ENCODE results near the gene AOPEP.

The AOPEP gene

DNA sequence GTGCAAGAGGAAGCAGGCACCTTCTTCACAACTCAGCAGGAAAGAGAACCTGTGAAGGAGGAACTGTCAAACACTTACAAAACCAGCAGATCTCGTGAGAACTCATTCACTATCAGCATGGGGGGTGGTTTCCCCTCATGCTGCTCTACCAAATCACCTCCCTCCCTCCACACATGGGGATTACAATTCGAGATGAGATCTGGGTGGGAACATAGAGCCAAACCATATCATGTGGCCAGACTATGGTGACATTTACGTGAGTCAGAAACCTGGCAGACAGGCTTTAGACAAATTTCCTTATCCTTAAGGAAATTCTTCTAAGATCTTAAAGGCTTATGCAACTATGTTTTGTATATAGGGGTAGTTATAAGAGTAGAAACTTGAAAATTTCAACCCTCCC lies 8.7 kb upstream of the AOPEP start:
- no peak for DNase-seq (ENCODE audit: low spot score)

DNA sequence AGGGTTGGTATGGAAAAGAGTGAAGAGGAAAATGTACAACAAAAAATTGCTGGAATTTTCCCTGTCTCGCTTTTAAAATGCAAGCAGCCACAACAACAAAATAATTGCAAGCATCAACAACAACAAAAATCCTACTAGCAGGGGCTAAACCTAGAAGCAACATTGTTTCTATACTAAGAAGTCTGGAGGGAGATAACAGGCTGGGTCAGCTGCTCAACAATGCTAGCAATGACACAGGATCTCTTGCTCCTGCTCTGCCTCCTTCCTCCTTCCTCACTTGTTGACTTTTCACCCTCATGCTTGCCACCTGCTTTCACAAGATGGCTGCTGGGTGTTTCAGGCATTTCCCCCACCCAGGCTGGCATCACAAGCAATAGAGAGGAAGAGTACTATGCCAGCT lies 7.6 kb upstream of the AOPEP start:
- no peak for DNase-seq (ENCODE audit: low spot score)

DNA sequence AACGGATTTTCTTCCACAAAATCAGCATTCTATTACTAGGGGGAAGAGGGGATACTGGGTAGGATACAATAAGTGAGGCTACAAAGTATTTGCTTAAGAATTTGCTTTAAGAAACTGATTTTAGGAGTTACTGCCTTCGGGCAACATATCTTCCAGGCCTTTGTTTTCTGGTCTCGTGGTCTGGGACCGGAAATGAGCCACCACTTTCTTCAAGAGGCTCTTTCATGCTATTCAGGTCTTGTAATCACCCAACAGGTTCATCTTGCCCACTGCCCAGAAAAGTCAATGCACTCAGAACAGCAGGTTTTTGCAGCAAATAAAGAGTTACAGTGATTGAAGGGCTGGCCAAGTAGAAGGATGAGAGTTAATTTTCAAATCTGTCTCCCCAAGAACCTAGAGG lies 6.6 kb upstream of the AOPEP start:
- no peak for DNase-seq (ENCODE audit: low spot score)

DNA sequence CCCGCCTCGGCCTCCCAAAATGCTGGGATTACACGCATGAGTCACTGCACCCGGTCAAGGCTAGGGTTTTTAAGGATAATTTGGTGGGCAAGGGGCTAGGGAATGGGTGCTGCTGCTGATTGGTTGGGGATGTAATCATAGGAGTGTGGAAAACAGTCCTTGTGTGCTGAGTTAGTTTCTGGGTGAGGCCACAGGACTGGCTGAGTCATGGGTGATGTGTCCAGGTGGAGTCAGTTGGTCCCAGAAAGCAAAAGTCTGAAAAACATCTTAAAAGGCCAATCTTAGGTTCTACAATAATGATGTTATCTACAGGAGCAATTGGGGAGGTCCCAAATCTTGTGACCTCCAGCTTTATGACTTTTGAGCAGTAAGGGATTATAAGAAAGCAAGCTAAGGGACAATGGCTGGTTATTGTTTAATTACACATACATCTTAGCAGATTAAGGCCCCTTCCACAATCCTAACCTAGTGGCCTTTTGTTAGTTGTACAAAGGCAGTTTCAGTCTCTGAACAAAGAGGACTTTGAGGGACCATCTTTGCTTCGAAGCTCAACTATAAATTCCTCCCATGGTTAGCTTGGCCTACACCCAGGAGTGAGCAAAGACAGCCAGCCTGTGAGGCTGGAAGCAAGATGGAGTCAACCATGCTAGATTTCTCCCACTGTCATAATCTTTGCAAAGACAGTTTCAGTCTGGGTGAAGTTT lies 5.5 kb upstream of the AOPEP start:
- no peak for DNase-seq (ENCODE audit: low spot score)

DNA sequence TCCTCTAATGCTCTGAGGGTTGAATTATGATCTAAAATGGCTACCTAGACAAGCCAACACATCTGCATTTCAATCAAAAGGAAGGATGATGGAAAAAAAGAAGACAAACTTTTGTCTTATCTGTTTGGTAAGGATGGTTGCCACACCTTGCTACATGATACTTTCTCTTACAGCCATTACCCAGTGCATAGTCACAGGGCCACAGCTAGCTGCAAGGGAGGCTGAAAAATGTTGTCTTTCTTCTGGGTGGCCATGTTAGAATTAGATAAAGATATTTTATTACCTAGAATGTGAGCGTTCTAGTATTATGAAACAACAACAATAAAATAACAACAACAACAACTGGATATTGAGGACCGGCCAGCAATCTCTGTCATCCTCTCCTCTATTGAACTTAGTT lies 4.7 kb upstream of the AOPEP start:
- no peak for DNase-seq (ENCODE audit: low spot score)

DNA sequence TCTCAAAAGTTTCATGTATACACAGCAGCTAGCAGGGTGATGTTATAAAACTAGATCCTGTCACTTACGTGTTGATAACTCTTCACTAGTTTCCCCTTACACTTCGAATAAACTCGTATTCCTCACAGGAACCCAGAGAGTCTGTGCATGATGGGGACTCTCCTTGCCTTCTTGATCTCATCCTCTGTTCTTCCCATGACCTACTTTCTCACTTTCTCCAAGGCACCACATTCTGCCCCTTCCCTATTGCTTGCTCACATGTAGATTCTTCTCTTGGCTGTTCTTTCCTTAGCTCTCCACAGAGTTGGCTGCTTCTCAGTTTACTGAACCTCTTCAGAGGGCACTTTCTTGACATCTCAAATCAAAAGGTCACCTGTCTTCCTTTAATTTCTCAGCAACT lies 1.2 kb upstream of the AOPEP start:
- no peak for DNase-seq (ENCODE audit: low spot score)

DNA sequence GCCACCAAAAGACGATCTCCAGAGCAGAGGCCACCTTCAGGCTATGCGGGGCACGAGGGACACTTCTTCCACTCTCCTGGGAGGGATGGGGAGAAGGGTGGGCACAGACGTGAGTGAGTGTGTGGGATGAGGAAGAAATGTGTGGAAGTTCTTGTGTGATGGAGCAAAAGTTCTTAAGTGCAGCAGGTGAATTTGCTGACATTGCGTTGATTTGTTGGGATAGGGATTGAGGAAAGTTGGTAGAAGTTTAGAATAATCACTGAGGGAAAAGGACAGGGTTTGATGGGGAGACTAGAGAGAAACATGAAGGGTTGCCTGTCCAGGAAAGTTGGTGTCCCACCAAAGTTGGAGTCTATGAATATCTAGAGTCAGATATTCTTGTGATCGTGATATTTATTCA lies 2.2 kb downstream of the AOPEP start:
- DNase-seq (ENCODE audit: low spot score) = no peak

DNA sequence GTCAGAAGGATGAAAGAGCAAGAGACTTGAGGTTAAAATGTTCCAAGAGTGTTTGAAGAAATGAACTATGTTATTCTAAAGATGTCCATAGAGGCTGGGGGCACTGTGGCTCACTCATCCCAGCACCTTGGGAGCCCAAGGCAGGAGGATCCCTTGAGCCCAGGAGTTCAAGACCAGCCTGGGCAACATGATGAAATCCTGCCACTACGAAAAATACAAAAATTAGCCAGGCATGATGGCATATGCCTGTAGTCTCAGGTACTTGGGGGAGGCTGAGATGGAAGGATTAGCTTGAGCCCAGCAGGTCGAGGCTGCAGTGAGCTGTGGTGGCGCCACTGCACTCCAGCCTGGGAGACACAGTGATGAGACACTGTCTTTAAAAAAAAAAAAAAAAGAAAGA lies 2.7 kb downstream of the AOPEP start:
- no peak for DNase-seq (ENCODE audit: low spot score)

DNA sequence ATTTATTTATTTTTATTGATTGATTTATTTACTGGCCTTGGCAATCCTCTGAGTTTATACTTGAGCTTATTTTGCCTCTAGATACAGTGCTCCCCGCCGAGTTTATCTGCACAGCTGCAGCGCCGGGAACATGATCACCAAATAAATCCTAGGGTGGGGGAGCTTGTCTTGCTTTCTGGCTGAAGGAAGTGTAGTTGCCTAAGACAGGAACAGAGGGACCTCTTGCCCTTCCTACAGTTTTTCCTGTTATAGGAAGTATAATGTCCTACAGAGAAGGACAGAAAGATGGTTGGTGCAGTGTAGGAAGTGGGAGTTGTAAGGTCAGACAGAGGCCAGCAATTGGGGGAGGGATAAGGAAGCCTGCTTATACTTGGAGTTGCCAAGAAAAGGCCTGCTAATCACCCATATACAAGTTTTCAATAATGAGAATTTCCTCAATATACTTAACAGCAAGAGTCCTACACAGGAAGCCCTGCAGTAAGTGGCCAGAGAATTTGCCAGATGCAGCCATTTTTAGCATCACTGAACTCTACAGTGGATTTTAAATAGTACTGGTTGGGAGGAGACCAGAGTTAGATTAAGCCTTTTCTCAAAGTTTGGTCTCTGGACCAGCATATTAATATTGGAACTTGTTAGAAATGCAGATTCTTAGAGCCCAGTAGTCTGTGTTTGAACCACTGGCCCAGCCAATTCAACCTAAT lies 7.7 kb downstream of the AOPEP start:
- no peak for DNase-seq (ENCODE audit: low spot score)

DNA sequence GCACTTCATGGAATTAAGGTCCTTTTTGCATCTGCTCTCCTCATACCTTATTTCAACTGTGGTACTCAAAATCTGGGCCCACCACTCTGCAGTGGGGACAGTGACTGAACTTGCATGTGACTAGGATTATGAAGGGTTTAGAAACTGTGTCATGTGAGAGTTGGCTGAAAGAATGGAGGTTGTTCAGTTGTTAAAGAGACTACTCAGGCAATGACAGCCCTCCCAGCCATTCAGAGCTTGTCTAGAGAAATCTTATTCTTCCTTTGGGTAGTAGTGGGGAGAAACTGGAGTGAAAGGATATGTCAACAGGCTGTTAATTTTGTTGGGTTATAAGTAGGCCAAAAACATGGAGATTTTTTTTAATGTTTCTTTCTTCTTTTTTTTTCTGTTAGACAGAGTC lies 10.3 kb downstream of the AOPEP start:
- no peak for DNase-seq (ENCODE audit: low spot score)

DNA sequence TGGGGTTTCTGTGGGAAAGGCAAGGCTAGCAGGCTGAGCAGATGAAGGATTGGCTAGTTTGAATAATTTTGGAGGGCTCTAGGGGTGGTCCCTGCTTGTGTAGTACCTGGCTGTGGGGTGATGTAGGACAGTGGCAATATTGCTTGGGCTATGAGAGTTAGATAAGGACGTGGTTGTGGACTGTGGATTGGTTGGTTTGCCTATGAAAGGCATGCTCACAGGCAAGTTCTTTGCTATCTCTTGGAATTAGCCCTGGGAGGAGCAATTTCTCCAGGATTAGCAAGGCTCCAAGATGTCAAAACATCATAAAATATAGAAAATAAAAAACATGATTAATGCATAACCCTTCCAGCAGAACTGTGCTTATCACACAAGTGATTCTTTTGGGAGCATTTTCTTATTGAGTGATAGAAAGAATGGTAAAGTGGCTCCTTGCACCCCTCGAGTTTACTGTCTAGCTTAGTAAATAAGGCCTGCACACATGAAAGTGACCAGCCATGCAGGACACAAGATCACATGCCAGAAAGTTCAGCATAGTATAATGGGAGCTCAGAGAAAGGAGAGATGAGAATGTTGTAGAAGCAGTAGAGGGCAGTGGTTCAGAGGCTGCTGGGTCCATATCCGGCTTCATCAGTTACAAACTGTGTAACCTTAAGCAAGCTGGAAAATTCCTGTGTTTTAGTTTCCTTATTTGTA lies 13.8 kb downstream of the AOPEP start:
- DNase-seq (ENCODE audit: low spot score) = no peak

DNA sequence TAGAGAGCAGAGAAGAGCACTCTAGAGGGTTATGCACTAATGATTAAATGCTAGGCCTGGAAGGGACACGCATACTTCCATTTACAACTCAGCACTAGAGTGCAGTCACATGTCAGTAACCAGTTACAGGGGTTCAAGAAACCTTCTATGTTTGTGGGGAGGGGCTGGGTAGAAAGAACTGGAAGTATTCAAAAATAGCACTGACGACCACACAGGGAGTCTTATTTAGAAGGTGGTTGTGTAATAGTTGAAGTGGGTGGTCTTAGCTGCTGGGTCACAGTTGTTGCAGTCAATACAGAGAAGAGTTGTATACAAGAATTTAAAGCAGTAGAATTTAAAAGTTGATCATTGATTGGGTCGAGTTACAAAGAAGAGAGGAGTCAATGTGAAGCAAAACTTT lies 15.4 kb downstream of the AOPEP start:
- DNase-seq (ENCODE audit: low spot score) = no peak

DNA sequence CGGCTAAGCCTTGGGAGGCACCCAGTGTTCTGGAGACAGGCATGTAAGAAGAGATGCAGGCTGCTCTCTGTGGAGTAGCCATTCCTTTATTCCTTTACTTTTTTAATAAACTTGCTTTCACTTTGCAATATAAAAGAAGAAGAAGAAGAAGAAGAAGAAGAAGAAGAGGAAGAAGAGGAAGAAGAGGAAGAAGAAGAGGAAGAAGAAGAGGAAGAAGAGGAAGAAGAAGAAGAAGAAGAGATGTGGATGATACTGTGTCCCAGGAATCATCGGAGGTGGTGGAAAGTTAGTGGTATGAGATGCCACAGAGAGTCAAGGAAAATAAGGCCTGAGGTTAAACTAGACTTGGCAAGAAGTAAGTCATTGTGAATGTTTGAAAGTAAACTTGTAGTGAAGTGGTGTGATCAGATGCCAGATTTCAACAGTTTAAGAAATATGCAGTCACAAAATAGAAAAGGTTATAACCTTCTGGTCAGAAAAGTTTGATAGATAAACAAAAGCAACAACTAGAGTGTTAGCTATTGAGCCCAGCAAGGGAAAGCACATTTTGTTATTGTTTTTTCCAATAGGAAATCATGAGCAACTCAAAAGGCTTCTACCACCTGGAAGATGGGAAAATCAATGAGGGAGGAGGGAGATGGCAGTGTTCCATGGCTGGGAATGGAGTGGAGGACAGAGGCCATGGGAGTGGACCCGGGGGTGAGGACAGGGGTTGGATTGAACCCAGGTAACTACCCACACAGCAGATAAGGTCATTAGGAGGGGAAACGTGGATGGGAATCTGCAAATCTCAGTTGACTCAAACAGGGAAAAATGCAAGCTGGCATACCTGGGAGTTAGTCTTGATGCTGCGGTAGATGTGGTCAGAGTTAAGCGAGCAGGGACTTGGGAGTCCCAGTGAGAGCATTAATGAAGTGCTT lies 16.8 kb downstream of the AOPEP start:
- DNase-seq (ENCODE audit: low spot score) = no peak

DNA sequence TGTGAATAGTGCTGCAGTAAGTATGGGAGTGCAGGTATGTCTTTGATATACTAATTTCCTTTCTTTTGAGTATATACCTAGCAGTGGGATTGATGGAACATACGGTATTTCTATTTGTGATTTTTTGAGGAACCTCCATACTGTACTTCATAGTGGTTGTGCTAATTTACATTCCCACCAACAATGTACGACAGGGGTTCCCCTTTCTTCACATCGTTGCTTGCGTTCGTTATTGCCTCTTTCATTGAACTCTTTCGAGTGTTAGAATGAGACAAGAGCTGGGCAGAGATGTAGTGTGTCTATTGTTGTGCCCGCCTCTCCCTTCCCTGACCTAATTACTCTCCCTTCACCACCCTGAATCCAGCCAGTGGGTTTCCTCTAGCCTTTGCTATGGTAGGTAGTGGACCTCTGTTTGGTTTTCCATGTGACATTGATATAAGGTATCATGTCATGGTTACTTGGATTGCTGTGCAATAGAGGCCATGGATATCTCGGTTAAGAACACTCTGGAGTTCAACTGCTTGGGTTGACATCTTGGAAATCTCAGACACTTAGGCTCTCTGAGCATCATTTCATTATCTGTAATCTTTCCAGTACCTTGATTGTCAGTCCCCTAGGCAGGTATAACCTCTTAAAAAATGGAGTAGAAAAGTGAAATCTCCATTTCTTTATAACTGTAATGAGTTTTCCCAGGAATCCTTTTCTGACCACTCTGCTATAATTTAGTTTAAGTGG lies 19.5 kb downstream of the AOPEP start:
- no peak for DNase-seq (ENCODE audit: low spot score)

DNA sequence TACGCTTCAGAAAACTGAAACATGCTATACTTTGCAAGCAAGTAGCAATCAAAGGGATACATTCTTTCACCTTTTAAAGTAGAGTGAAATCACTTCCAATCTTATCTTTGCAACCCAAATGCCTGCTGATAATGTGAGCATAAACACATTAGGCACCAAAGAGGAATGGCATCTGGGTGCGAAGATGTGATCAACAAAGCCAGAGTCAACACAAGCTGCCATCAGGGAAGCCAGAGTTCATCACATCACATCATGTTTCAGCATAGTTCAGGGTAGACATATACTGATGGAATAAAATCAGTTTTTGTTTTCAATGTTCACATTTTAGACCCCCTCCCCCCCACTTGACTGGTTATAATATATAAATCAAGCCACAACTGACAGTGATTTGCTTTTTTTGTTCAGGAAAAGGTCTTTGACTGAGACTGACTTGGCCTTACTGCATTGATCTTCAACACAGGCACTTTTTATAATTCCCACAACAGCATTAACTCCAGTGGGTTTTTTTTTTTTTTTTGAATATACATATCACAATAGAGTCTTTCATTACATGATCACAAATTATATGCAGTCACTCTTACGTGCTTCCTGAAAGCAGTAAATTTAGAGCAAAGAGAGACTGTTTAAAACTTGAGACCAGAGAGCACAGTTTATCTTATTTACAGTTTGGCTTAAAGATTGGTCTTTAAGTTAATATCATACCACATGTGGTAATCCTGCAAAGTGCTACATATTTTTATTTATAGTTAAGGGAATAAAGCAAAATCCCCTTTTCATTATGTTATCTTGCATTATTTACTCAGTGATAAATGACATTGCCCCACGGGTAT lies 20.3 kb downstream of the AOPEP start:
- no peak for DNase-seq (ENCODE audit: low spot score)

DNA sequence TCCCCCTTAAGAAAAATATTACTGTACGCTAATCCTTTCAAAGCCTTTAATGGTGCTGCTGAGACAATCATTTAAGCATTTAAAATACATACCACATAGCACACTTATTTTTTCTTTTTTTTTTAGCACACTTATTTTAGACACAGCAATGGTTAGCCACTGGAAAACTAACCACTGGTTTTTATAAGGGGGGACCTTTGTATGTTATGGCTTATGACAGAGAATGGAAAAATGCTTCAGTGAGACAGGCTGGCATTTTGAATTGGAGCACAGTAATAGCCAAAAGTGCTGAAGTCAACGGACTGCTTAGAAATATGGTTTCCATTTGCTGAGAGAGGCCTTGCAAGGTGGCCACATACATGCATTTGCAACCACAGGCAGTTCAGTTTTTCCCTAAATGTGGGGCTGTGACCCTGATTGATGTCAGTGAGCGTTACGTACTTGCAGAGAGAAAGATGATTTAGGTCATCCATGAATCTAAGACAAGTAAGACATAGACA lies 28.5 kb downstream of the AOPEP start:
- DNase-seq (ENCODE audit: low spot score) = no peak

DNA sequence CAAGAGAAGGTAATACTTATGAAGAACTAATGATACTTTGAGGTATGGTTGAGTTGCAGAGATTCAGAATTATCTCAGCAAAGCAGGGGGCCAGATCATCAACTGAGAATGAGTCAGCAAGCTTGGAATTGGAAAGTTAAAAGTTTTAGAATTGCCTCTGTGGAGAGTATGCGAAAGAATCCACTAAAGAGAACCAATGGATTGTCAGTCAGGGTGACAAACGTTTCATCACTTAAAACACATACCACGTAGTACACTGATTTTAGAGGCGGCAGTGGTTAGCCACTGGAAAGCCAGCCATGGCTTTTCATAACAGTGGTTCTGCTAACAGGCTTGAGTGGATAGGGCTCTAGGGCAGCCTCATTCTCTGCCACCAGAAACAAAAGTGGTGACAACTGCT lies 30.7 kb downstream of the AOPEP start:
- no peak for DNase-seq (ENCODE audit: low spot score)

DNA sequence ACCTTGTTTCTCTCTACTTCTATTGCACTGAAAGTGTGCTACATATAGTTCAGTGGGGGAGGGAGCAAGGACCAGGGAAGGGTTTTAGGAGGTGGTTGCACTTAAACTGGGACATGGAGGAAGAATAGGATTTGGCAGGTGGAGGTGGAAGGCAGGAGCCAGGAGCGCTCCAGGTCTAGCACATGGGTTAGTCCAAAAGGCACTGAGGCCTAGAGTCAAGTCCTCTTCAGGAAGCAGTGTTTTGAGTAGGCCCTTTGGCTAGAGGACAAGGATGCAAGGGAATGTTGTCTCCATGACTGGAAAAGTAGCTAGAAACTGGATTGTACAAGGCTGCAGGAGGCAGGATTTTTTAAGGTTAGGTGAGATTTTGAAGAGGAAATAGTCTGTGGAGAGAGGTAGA lies 31.5 kb downstream of the AOPEP start:
- no peak for DNase-seq (ENCODE audit: low spot score)

DNA sequence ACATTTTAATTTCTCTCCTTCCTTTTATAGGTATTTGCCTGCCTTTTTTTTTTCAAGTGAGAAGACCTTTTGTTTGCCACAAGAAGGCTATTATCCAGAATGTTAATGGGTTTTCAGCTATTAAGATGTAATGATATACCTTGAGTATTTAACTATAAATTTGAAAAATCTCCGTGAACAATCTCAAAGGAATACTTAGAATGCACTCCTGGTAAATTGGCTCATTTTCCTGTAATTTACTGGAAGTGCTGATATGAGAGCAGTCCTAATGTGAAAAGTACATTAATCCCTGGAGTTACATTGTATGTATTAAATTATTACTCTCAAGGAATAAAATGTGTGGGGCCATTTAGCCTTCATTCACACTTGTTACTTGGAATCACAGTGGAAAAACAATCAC lies 32.4 kb downstream of the AOPEP start:
- DNase-seq (ENCODE audit: low spot score) = no peak

DNA sequence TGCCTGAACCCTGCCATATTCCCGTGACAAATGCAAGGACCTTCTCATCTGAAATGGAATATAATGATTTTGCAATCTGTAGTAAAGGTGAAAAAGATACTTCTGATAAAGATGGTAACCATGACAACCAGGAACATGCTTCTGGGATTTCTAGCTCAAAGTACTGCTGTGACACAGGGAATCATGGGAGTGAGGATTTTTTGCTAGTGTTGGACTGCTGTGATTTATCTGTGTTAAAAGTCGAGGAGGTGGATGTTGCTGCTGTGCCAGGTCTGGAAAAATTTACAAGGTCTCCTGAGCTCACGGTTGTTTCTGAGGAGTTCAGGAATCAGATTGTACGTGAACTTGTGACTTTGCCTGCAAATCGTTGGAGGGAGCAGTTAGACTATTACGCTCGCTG lies 33.5 kb downstream of the AOPEP start:
- no peak for DNase-seq (ENCODE audit: low spot score)

DNA sequence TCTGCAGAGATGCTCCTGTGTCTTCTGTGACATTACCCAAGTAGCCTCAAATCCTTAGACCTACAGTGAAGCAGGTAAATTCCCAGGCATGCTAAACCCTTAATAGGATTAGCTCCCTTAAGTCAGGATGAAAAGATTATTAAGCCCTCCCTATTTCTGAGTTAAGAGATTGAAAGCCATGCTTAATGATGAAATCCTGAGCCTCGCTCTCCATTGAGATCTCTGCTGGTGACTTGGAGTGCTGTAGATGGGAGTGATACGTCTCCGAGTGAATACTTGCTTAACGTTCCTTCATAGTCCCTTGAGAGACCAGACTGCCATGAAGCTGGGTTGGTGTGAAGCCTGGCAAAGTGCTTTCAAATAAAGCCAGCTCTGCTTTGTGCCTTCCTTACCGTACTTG lies 34.2 kb downstream of the AOPEP start:
- peak; percentile 82 for DNase-seq (ENCODE audit: low spot score)

All from D341Med (cell line).